ENCODE measurements around the gene C2CD2. TPM values are rescaled to one million over a fixed set of nuclear protein-coding genes. Genes with fewer than 3 reads are reported as not detected.

The C2CD2 gene
- total RNA-seq, 2 donors from 2014 or later = 13.3 to 16.1 TPM

DNA sequence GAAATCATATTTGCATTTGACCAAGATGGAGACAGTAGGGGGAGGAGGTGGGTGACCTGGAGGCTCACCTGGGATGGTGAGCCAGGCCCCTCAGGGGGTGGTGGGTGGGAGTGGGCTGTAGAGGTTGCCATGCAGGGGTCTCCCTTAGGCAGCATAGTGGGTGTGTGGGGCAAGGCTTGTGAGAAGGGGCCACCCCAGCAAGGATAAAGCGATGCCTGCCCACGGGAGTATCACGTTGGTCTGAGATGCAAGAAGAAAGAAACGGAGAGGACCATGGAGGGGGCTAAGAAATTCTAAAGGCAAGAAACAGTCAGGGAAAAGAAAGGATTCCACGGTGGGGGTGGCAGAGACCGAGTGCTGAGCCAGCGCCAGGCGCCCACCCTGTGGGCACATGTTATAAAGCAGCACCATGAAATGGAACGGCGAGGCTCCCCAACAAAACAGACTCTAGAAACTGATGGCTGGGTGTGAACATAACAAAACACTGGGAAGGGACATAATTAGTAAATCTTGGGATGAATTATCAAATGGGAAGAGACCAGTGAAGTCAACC is 11.7 kb upstream of the C2CD2 start:
- TF ChIP-seq CTCF (IDR thresholded peaks at IDR 0.05) = no peak
- H3K9me3 ChIP-seq = no peaks in the 10 kb centered on the region
- H3K4me3 ChIP-seq = no peak overlapping the region
- no peak for DNase-seq
- intact Hi-C loops (cut with DNase I) = no loop called here
- no peaks in the 10 kb centered on the region for H3K27me3 ChIP-seq
- no peaks in the 10 kb centered on the region for H3K4me1 ChIP-seq
- no peak overlapping the region for H3K9ac ChIP-seq (ENCODE audit: low read depth in 2 of 2, low read length in 2 of 2)
- H3K27ac ChIP-seq = no peak overlapping the region
- no peaks in the 10 kb centered on the region for H3K36me3 ChIP-seq

- TF ChIP-seq CTCF (IDR thresholded peaks at IDR 0.05) = no peak
- intact Hi-C loops (cut with DNase I) = no loop called here
Measured at GRCh38 chr21:41965045-41965444, 11.2 kb upstream of the C2CD2 start.

GRCh38 chr21:41964171-41964570 is 10.4 kb upstream of the C2CD2 start:
- no peak overlapping the region for H3K4me3 ChIP-seq
- intact Hi-C loops (cut with DNase I) = no loop called here
- H3K9ac ChIP-seq (ENCODE audit: low read depth in 2 of 2, low read length in 2 of 2) = no peak overlapping the region
- H3K27me3 ChIP-seq = no peaks in the 10 kb centered on the region
- no peaks in the 10 kb centered on the region for H3K36me3 ChIP-seq
- H3K9me3 ChIP-seq = no peaks in the 10 kb centered on the region
- no peaks in the 10 kb centered on the region for H3K4me1 ChIP-seq
- TF ChIP-seq CTCF (IDR thresholded peaks at IDR 0.05) = no peak
- DNase-seq = no peak
- no peak overlapping the region for H3K27ac ChIP-seq

More at GRCh38 chr21:41965045-41965444, 11.2 kb upstream of the C2CD2 start:
- H3K4me3 ChIP-seq = no peak overlapping the region
- H3K27ac ChIP-seq = no peak overlapping the region
- DNase-seq = no peak
- H3K36me3 ChIP-seq = no peaks in the 10 kb centered on the region
- H3K4me1 ChIP-seq = no peaks in the 10 kb centered on the region
- H3K27me3 ChIP-seq = no peaks in the 10 kb centered on the region
- H3K9ac ChIP-seq (ENCODE audit: low read depth in 2 of 2, low read length in 2 of 2) = no peak overlapping the region
- H3K9me3 ChIP-seq = no peaks in the 10 kb centered on the region

GRCh38 chr21:41962425-41962966 is 8.7 kb upstream of the C2CD2 start:
- H3K9ac ChIP-seq (ENCODE audit: low read depth in 2 of 2, low read length in 2 of 2) = no peak overlapping the region
- H3K27me3 ChIP-seq = no peaks in the 10 kb centered on the region
- H3K36me3 ChIP-seq = no peaks in the 10 kb centered on the region
- no peak overlapping the region for H3K27ac ChIP-seq
- intact Hi-C loops (cut with DNase I) = no loop called here
- DNase-seq = no peak
- TF ChIP-seq CTCF (IDR thresholded peaks at IDR 0.05) = no peak
- H3K4me3 ChIP-seq = no peak overlapping the region
- H3K4me1 ChIP-seq = no peaks in the 10 kb centered on the region
- H3K9me3 ChIP-seq = no peaks in the 10 kb centered on the region

DNA sequence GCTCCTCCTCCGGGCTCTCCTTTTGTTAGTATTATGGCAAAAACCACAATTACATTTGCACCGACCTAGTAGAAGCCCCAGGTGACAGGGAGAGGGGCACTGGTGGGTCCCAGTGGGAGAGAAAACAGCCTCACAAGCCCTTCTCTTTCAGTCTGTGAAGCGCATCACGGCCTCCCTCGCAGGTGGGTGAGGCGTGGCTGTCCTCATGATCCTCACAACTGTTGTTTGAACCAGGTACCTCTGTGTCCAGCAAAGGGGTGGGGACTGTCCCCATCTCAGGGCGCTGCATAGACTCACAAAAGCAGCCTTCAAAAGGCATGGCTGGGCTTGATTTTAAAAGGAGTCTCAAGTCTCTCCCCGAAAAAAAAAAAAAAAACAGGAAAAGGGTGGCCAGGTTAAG is 7.9 kb upstream of the C2CD2 start:
- DNase-seq = no peak
- H3K9ac ChIP-seq (ENCODE audit: low read depth in 2 of 2, low read length in 2 of 2) = no peak overlapping the region

More for the DNA sequence above, 7.9 kb upstream of the C2CD2 start:
- no peaks in the 10 kb centered on the region for H3K36me3 ChIP-seq
- no peaks in the 10 kb centered on the region for H3K9me3 ChIP-seq
- no peaks in the 10 kb centered on the region for H3K4me1 ChIP-seq
- TF ChIP-seq CTCF (IDR thresholded peaks at IDR 0.05) = no peak
- H3K27me3 ChIP-seq = no peaks in the 10 kb centered on the region
- no peak overlapping the region for H3K27ac ChIP-seq
- intact Hi-C loops (cut with DNase I) = no loop called here
- no peak overlapping the region for H3K4me3 ChIP-seq

All from colonic mucosa (tissue), 4 donors.